IMR-90 (cell line): Measurements from ENCODE around the gene USH1G. TPM values are rescaled to one million over a fixed set of nuclear protein-coding genes. Genes with fewer than 3 reads are reported as not detected.
"Not testable (repeated sequence)": the region's sequence is repeated elsewhere in the genome, so short reads cannot be mapped to it uniquely, and the experiment has no call there.

Experiments used
- ATAC-seq: fragments of 200-7000 bp; cut with Tn5 transposase; 2 replicates; pipeline ENCODE4 v1.9.1; 2020; ENCODE audit warnings: low read depth, mild to moderate bottlenecking, moderate library complexity
- BruUV-seq: library from RNA; stranded (reverse); fragments of 400-500 nt; replicated peaks from 2 replicates; lab custom pipeline; 2021; lab: Mats Ljungman, UMichigan
- CTCF ChIA-PET: fragments of 300-600 bp; formaldehyde crosslinking; extraction: SDS; loops from one replicate; lab custom pipeline; 2021; ENCODE audit warnings: antibody characterized with exemption; lab: Yijun Ruan, JAX
- POLR2A ChIA-PET: fragments of 300-600 bp; sonication (Branson Sonifier 250); formaldehyde crosslinking; loops from one replicate; lab custom pipeline; 2022; ENCODE audit warnings: antibody characterized with exemption; ENCODE audit not compliant: unreplicated experiment; lab: Charles Lee
- DNase-seq: peaks from one replicate; pipeline ENCODE4 v3.0.0; 2013
- H2AFZ ChIP-seq: replicated peaks from 2 replicates; pipeline ENCODE3; 2013; ENCODE audit warnings: low read length, mild to moderate bottlenecking; ENCODE audit not compliant: poor library complexity
- H2AK5ac ChIP-seq: 2 replicates; pipeline ENCODE4 v1.6.1; 2013; ENCODE audit warnings: low read depth, low read length, inconsistent platforms
- H2AK9ac ChIP-seq: replicated peaks from 2 replicates; pipeline ENCODE3; 2013; ENCODE audit warnings: mild to moderate bottlenecking, low read depth, low read length, moderate library complexity; ENCODE audit not compliant: poor library complexity
- H2BK120ac ChIP-seq: 2 replicates; pipeline ENCODE4 v1.6.1; 2013; ENCODE audit warnings: low read depth, low read length, inconsistent platforms
- H2BK15ac ChIP-seq: 3 replicates; pipeline ENCODE4 v1.6.1; 2013; ENCODE audit warnings: low read depth, low read length, inconsistent platforms
- H2BK20ac ChIP-seq: 2 replicates; pipeline ENCODE4 v1.6.1; 2013; ENCODE audit warnings: low read depth, mild to moderate bottlenecking, inconsistent platforms, low read length, moderate library complexity
- H2BK5ac ChIP-seq: 2 replicates; pipeline ENCODE4 v1.6.1; 2013; ENCODE audit warnings: mild to moderate bottlenecking, low read depth, low read length, inconsistent platforms; ENCODE audit not compliant: poor library complexity, severe bottlenecking
- H3K14ac ChIP-seq: replicated peaks from 2 replicates; pipeline ENCODE4 v1.6.1; 2013; ENCODE audit warnings: low read depth, low read length, inconsistent platforms
- H3K18ac ChIP-seq: 2 replicates; pipeline ENCODE4 v1.6.1; 2013; ENCODE audit warnings: low read depth, low read length, control low read depth
- H3K23ac ChIP-seq: 2 replicates; pipeline ENCODE4 v1.6.1; 2013; ENCODE audit warnings: low read depth, low read length, inconsistent platforms
- H3K27ac ChIP-seq: 2 replicates; pipeline ENCODE4 v1.5.1; 2013; ENCODE audit warnings: mild to moderate bottlenecking, control low read depth, low read length; ENCODE audit not compliant: insufficient read depth
- H3K27me3 ChIP-seq: 2 replicates; pipeline ENCODE4 v1.6.1; 2013; ENCODE audit warnings: low read length; ENCODE audit not compliant: control insufficient read depth, insufficient read depth
- H3K36me3 ChIP-seq: 2 replicates; pipeline ENCODE4 v1.6.1; 2013; ENCODE audit warnings: low read length, mixed read lengths; ENCODE audit not compliant: control insufficient read depth, insufficient read depth
- H3K4ac ChIP-seq: 2 replicates; pipeline ENCODE4 v1.6.1; 2013; ENCODE audit warnings: low read depth, low read length, inconsistent platforms
- H3K4me1 ChIP-seq: 2 replicates; pipeline ENCODE4 v1.6.1; 2013; ENCODE audit warnings: low read length, mixed read lengths; ENCODE audit not compliant: control insufficient read depth, insufficient read depth
- H3K4me2 ChIP-seq: 2 replicates; pipeline ENCODE4 v1.6.1; 2013; ENCODE audit warnings: low read depth, mild to moderate bottlenecking, control low read depth, low read length, moderate library complexity
- H3K4me3 ChIP-seq: 2 replicates; pipeline ENCODE4 v1.5.1; 2013; ENCODE audit warnings: low read depth, mild to moderate bottlenecking, control low read depth, low read length, moderate library complexity; ENCODE audit not compliant: insufficient read depth
- H3K56ac ChIP-seq: 2 replicates; pipeline ENCODE4 v1.6.1; 2013; ENCODE audit warnings: low read length, inconsistent platforms; ENCODE audit not compliant: insufficient read depth; ENCODE audit errors: extremely low read depth
- H3K79me1 ChIP-seq, 2 experiments: 2 replicates each; pipeline ENCODE4 v1.6.1; 2013; ENCODE audit warnings: low read length in 2 of 2, inconsistent platforms in 1 of 2, low read depth in 1 of 2
- H3K9ac ChIP-seq: 2 replicates; pipeline ENCODE4 v1.6.1; 2013; ENCODE audit warnings: low read depth, low read length, control low read depth
- H3K9me1 ChIP-seq: 2 replicates; pipeline ENCODE4 v1.6.1; 2013; ENCODE audit warnings: low read length, inconsistent platforms; ENCODE audit not compliant: insufficient read depth
- H3K9me3 ChIP-seq: 2 replicates; pipeline ENCODE4 v1.6.1; 2013; ENCODE audit warnings: low read length; ENCODE audit not compliant: control insufficient read depth, insufficient read depth
- H4K20me1 ChIP-seq: 2 replicates; pipeline ENCODE4 v1.6.1; 2013; ENCODE audit warnings: low read length, inconsistent platforms; ENCODE audit not compliant: insufficient read depth
- H4K5ac ChIP-seq: 2 replicates; pipeline ENCODE4 v1.6.1; 2013; ENCODE audit warnings: mild to moderate bottlenecking, low read depth, low read length, control low read depth
- H4K8ac ChIP-seq, 2 experiments: 2 replicates each; pipeline ENCODE4 v1.6.1; 2013; ENCODE audit warnings: low read depth in 2 of 2, low read length in 2 of 2, control low read depth in 1 of 2, inconsistent platforms in 1 of 2
- H4K91ac ChIP-seq: 2 replicates; pipeline ENCODE4 v1.6.1; 2013; ENCODE audit warnings: low read depth, low read length, inconsistent platforms; ENCODE audit not compliant: insufficient read depth
- CEBPB ChIP-seq: IDR thresholded peaks from 2 replicates; pipeline ENCODE4 v1.6.1; 2012; ENCODE audit warnings: low read depth, low read length, improper control_type of control experiment
- CHD1 ChIP-seq: IDR thresholded peaks from 2 replicates; pipeline ENCODE4 v1.6.1; 2012; ENCODE audit warnings: low read depth, low read length, improper control_type of control experiment
- CTCF ChIP-seq: conservative IDR thresholded peaks from 2 replicates; pipeline ENCODE4 v1.5.1; 2012; ENCODE audit warnings: mild to moderate bottlenecking, low read depth, low read length, improper control_type of control experiment
- FOS ChIP-seq: fragments of 150-350 bp; IDR thresholded peaks from 2 replicates; pipeline ENCODE4 v1.6.1; 2016; ENCODE audit warnings: low read depth, low read length
- MAZ ChIP-seq: IDR thresholded peaks from 2 replicates; pipeline ENCODE4 v1.6.1; 2012; ENCODE audit warnings: low read depth, mild to moderate bottlenecking, low read length, improper control_type of control experiment, moderate library complexity, borderline replicate concordance
- NFE2L2 ChIP-seq: fragments of 150-350 bp; IDR thresholded peaks from 2 replicates; pipeline ENCODE4 v1.6.1; 2016; ENCODE audit warnings: low read depth, mild to moderate bottlenecking, low read length
- POLR2A ChIP-seq: IDR thresholded peaks from 2 replicates; pipeline ENCODE4 v1.6.1; 2012; ENCODE audit warnings: mild to moderate bottlenecking, low read depth, low read length
- RFX5 ChIP-seq: IDR thresholded peaks from 2 replicates; pipeline ENCODE4 v1.8.0; 2012; ENCODE audit warnings: low read depth, mild to moderate bottlenecking, low read length, moderate library complexity
- whole genome bisulfite sequencing, 2 experiments: methylation state at CpG; one replicate each; pipeline versions ENCODE4 v1.1.5 to v1.1.7; 2013; ENCODE audit warnings: missing lambda C conversion rate in 2 of 2; ENCODE audit not compliant: insufficient read length in 1 of 2; ENCODE audit errors: extremely low coverage in 2 of 2; 5-methylcytosine and 5-hydroxymethylcytosine counted together
- dilution Hi-C: fragments of 300-500 bp; cut with HindIII; formaldehyde crosslinking; loops from one replicate; pipeline ENCODE4 v1.14.3; 2018; ENCODE audit warnings: low sequenced_read_pairs; ENCODE audit not compliant: unreplicated experiment
- in situ Hi-C: fragments of 300-500 bp; cut with MboI; formaldehyde crosslinking; loops from 3 replicates; pipeline ENCODE4 v1.14.3; 2019; ENCODE audit warnings: low sequenced_read_pairs, inconsistent platforms, mixed read lengths
- intact Hi-C: fragments of 100-400 bp; cut with micrococcal nuclease; formaldehyde crosslinking; loops from 2 replicates; pipeline ENCODE4 v1.10.0; 2022
- polyA plus RNA-seq, 3 experiments: library from polyadenylated mRNA; depleted of rRNA; stranded (reverse); fragments of >200 nt; gene quantifications; 2 replicates each; pipeline ENCODE4 v1.2.3, GENCODE V29; 2012; ENCODE audit warnings: low replicate concordance in 1 of 3
- total RNA-seq: library from RNA; depleted of rRNA; stranded (reverse); fragments of >200 nt; gene quantifications from 2 replicates; pipeline ENCODE4 v1.2.3, GENCODE V29; 2012

USH1G gene
- total and polyA plus RNA-seq, 2 of the 4 experiments (the other 2 are of a cell fraction) = not detected

GRCh38 chr17:74916136-74916850 is 6.8 kb downstream of the USH1G start:
- WGBS, 2 experiments = 79% methylated on average over 4 of the region's 13 CpGs; no CpG with 5 or more reads in 1 of the 2 experiments
- no peak overlapping the region for H3K56ac ChIP-seq
- H2BK120ac ChIP-seq = no peak overlapping the region
- H2BK20ac ChIP-seq = no peak overlapping the region
- H3K23ac ChIP-seq = no peak overlapping the region
- no peak overlapping the region for H4K8ac ChIP-seq
- H3K27ac ChIP-seq = no peak overlapping the region
- H3K18ac ChIP-seq = no peak overlapping the region
- no peak overlapping the region for H3K4ac ChIP-seq
- no peak overlapping the region for H4K91ac ChIP-seq
- BruUV-seq = no TSS peak
- intact Hi-C loops = no loop called here
- H2AK5ac ChIP-seq = no peak overlapping the region
- dilution Hi-C loops = no loop called here
- H3K9ac ChIP-seq = no peak overlapping the region
- in situ Hi-C loops = no loop called here
- no peak overlapping the region for H2BK5ac ChIP-seq
- ATAC-seq (no peak), DNase-seq (no peak)
- H3K79me1 ChIP-seq = no peaks in the 10 kb centered on the region
- H2AK9ac ChIP-seq = no peak overlapping the region
- no peak overlapping the region for H2BK15ac ChIP-seq
- no peak overlapping the region for H3K4me2 ChIP-seq
- H3K36me3 ChIP-seq = no peaks in the 10 kb centered on the region
- ChIA-PET CTCF (no interaction called here), POLR2A (no interaction called here)
- H3K9me3 ChIP-seq = no peaks in the 10 kb centered on the region
- H3K4me3 ChIP-seq = no peak overlapping the region
- no peaks in the 10 kb centered on the region for H3K4me1 ChIP-seq
- H3K9me1 ChIP-seq = no peaks in the 10 kb centered on the region
- TF ChIP-seq CTCF = no peak
- TF ChIP-seq FOS = no peak
- no peak for TF ChIP-seq MAZ
- no peak for TF ChIP-seq CHD1
- TF ChIP-seq CEBPB = no peak
- TF ChIP-seq RFX5 = no peak
- no peak for TF ChIP-seq POLR2A
- TF ChIP-seq NFE2L2 = no peak
- H2AFZ ChIP-seq = no peak overlapping the region
- no peak overlapping the region for H4K5ac ChIP-seq
- H4K20me1 ChIP-seq = no peaks in the 10 kb centered on the region
- no peak overlapping the region for H3K14ac ChIP-seq
- peaks cover 37% of the 10 kb centered on the region for H3K27me3 ChIP-seq

GRCh38 chr17:74911423-74911822 is 11.6 kb downstream of the USH1G start:
- H2BK5ac ChIP-seq, H3K23ac ChIP-seq, in situ Hi-C loops, H2BK20ac ChIP-seq, H2AK5ac ChIP-seq, H4K5ac ChIP-seq, H3K27me3 ChIP-seq, H3K4me1 ChIP-seq, H3K4me3 ChIP-seq, H3K4ac ChIP-seq, H3K18ac ChIP-seq, H3K79me1 ChIP-seq, H3K27ac ChIP-seq, H4K8ac ChIP-seq, H2BK15ac ChIP-seq, H3K14ac ChIP-seq, dilution Hi-C loops, H2AFZ ChIP-seq, CTCF ChIA-PET, ATAC-seq, H3K36me3 ChIP-seq, DNase-seq, H2BK120ac ChIP-seq, H3K9me3 ChIP-seq, intact Hi-C loops, H4K20me1 ChIP-seq, H2AK9ac ChIP-seq, H3K9me1 ChIP-seq, H3K56ac ChIP-seq, H3K4me2 ChIP-seq, POLR2A ChIA-PET, H3K9ac ChIP-seq, H4K91ac ChIP-seq, BruUV-seq: not testable (repeated sequence)
- WGBS, 2 experiments = 19% methylated on average over 2 of the region's 8 CpGs; no CpG with 5 or more reads in 1 of the 2 experiments
